Dedifferentiated amniotic fluid mesenchymal stem cell (primary cell): Measurements from ENCODE around the gene CAST.
"Not testable (repeated sequence)": the region's sequence is repeated elsewhere in the genome, so short reads cannot be mapped to it uniquely, and the experiment has no call there.

Experiments used
- DNase-seq: peaks from one replicate; pipeline ENCODE4 v3.0.0-alpha.2; 2016; ENCODE audit errors: extremely low spot score

Gene CAST

DNA sequence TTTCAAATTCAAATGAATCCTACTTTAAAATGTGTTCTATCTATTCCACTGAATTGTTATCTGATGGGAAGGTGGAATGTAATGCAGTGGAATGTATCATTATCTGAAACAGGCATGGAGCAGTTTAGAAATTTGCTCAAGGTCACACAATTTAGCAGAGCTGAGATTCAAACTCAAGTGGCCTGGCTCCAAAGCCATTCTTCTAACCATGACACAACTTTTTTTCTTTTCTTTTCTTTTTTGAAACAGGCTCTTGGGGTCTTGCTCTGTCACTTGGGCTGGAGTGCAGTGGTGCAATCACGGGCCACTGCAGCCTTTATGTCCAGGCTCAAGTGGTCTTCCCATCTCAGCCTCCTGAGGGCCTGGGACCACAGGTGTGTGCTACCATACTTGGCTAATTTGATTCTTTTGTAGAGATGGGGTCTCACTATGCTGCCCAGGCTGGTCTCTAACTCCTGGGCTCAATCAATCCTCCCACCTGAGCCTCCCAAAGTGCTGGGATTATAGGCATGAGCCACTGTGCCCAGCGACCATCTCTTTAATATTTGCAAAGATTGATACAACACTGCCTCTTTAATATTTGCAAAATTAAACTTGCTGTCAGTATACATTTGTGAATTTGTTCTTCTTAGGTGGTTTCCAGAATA, 50.0 kb downstream of the CAST start:
- no peak for DNase-seq

DNA sequence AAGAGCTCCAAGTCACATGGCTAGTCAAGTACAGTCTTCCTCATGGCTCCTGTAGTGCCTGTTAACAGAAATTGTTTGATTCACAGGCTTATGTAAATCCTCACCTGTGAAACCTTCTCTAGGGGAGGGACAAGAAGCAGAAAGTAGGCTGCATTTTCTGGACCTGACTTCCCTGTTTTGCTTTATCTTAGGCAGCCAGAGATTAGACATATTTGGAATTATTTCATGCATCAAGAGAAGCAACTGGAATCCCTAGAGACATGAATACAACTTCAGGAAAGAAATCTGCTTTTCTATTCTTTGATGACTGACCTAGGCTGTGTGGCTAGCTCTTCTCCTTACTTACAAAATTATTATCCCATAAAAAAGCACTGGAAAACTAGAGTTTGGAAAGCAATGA, 52.3 kb downstream of the CAST start:
- DNase-seq: no peak

DNA sequence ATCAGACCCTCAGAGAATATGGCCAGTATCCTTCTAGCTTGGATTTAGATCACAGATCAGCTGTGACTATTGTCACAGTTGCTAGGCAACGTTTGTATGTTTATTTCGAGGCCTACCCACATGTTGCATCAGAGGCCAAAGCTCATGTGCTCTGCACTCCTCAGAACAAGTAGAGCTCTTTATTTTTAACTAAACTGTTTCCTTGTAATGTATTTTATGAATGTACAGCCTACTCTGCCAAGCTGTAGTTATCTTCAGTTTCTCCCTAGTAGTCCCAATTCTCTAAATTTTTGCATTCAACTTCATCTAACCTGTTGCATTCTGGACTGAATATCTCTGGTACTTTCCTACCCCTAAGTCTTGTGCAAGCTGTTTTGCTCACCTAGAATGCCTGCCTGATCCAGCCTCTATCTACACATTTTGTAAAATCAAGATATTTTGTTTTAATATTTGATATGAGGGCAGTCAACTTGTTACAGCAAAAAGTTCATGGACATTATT, 52.8 kb downstream of the CAST start:
- DNase-seq: peak; percentile 80

DNA sequence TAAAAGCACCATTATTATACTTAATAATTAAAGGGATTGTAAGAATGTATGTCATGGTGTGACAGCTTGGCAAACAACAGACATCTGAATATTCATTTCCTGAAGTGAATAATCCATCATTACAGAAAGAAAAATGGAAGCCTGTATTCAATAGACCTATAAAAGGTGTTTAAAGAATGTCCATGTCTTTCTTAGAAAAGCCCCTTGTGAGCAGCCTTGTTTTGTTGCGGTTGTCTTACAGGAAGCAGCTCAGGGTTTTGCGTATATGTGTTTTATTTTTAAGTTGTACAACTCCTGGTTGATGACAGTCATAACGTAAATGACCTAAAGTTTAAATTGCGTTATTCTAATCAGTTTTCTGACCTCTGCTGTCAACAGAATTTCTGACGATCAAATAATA, 53.8 kb downstream of the CAST start:
- DNase-seq: no peak

DNA sequence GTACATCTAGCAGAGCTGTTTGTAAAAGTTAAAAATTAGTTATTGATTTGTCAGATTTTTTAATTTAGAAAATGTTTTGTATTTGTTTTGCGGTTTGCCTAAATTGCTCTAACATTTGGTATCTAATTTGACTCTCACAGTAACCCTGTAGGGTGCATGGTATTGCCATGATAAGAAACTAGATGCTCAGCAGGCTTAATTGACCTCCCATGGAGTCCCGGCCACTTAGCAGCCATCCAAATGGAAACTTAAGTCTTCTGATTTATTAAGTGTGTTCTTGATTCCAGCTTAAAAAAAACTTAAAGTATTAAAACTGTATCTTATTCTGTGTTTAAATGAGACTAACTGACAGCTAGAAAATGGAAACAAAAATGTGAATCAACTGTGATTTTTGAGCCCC, 54.5 kb downstream of the CAST start:
- no peak for DNase-seq

DNA sequence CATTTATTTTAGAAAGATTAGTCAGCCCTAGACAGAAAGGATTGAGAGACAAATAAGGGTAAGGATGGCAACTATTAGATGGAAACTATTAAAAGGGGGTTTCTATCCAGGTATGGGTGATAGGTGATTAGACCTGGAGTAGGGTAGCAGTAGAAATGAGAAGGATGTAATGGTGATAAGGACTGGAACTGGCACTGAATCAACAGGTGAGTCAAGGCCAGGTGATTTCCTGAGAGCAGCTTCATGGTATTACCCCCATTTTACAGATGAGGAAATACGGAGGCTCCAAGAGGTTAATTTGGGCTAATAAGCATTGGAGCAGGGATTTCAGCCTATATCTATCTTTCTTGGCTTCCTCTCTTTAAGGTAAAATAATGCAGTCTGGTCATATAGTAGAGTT, 55.7 kb downstream of the CAST start:
- no peak for DNase-seq

DNA sequence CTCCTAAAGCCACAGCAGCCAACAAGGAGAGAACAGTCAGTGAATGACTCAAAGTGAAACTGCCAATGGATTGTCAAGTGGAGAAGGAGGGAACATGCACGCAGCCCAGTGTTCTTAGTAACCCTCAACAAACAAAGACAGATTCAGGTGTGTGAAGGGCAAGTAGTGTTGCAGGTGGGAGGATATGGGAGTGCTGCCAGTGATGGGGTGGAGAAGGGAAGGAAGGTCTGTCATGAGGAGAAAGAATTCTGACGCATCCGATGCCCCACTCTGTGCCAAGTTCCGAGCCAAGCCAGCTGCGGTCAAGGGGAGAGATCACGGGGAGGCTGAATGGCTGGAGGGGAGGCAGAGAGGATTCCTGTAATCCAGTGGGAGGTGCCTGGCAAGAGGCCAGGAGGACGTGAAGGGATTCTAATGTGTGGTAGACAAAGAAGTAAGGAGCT, 56.5 kb downstream of the CAST start:
- no peak for DNase-seq

DNA sequence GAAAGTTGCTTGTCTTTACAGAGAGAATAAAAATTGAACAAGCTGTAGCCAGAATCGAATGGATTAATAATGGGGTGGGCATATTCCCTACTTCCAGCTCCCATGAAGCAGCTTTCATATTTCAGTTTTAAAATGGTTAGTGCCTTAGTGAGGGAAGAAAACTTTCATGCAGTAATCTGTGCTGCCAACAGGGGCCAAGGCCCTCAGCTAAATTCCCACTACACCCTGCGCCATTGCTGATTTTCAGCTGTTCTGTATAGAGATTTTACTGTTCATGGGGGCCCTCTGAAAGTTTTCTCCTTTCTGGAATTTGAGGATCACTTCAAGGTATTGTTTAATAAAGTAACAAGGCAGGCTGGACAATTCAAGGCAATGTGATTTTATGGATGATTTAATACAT, 58.2 kb downstream of the CAST start:
- no peak for DNase-seq

DNA sequence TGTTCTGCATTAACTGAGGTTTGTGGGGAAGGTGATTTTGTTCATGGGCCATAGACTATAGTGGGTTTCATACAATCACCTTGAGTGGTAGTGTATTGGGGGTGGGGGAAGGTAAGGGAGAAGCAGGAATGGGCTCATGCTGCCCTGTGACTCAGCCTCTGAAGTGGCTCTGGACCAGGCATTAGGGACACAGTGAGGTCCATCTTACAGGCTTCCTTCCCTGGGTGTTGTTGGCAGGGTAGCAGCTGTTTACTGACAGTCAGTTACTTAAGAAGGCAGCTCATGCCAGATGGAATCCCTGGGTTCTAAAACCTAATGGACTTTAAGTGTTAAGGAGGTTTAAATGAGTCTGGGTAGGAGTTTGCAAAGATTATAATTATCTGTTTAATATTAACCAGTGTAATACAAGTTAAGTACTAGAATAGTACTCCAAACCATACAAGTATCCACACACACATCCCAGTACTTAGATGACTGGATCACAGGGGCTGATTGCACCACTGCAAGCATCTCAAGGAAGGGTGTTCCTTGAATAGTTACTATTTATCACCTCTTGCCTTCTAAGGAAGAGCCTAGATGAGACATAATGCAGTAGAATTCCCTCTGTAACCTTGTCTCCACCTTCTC, 59.3 kb downstream of the CAST start:
- no peak for DNase-seq

DNA sequence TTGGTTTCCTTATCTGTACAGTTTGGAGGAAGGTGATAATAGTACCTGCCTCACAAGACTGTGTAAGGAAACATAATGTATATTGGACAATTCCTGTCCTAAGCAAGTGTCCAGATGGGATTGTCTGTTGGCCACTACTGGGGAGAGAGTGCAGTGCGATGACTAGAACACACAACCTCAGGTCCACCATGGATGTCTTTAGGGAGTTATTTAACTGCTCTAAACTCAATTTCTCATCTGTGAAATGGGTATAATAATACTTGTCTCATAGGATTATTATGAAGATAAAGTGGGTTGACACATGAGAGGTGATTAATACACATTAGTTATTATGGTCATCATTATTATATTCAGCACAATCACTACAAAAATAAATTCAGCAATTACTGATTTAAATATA, 63.1 kb downstream of the CAST start:
- DNase-seq: no peak

DNA sequence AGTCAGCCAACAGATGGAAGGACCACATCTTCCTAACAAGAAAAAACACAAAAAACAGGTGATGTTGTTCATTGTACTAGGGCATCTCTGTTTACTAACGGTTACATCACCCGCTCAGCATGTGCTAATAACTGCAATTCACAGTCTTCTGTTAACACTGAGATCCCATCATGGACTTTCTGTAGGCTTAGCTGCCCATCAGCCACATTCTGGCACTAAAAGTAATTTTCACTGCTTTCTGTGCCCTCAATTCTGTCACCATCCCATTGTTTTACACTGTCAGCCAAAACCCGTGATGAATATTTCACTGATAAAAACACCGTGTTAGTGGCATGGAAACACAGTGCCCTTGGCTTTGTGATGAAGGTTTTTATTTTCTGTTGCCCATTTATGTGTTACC, 64.6 kb downstream of the CAST start:
- no peak for DNase-seq

DNA sequence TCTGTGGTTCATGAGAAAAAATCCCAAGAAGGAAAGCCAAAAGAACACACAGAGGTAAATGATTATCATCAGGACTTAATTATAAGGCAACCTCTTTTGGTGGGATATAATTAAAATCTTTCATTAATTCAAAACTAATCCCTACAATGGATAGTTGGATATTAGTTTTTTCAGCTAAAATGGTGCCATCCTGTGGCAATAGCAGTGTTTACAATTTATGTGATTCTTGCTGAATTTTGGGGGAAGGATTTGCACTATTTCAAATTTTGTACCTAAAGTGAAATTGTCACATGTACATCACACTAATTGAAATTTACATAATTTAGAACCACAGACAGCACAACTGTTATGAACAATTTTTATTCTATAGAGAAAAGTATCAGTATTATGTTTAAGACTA, 67.0 kb downstream of the CAST start:
- no peak for DNase-seq

DNA sequence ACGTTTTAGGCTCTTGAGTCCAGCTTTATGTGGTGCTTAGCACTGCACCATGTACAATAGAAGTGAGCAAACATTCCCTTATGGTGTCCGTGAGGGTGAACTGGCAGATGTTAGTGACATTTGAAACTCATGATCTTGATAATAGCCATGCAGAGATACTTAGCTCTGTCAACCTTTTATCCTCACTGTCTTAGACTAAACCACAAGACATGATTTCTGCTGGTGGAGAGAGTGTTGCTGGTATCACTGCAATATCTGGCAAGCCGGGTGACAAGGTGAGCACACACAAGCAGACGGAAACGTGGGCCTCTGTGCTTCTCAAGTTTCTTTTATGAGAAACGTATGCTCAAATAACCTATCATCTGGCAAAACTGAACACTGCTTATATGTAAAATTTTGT, 68.4 kb downstream of the CAST start:
- no peak for DNase-seq

DNA sequence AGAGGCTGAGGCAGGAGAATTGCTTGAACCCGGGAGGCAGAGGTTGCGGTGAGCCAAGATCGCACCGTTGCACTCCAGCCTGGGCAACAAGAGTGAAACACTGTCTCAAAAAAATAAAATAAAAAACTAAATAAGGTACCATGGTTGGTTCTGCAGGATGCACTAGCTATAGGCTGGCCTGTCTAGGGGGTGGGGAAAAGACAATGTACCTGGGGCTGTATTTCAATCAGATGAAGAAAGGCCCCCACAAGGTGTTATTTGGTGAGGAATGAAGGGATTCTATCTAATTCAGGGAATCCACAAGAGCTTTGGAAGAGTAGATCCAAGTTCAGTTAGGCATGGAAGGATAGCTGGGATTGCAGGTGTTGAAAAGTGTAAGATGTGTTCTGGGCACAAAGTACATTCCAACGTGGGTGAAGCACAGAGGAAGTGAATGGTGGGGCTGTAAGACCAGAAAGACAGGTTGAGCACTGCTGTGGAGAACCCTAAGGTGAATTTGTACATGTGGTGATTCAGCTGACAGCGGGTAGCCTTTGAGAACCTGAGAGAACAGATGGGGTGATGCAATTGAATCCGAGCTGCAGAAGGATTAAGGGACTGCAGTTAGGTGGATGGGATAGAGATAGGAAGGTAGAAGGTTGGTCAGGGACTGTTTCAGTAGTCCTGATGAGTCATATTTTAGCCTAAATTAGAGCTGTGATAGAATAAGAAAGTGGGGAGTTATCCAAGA, 71.8 kb downstream of the CAST start:
- DNase-seq: no peak

DNA sequence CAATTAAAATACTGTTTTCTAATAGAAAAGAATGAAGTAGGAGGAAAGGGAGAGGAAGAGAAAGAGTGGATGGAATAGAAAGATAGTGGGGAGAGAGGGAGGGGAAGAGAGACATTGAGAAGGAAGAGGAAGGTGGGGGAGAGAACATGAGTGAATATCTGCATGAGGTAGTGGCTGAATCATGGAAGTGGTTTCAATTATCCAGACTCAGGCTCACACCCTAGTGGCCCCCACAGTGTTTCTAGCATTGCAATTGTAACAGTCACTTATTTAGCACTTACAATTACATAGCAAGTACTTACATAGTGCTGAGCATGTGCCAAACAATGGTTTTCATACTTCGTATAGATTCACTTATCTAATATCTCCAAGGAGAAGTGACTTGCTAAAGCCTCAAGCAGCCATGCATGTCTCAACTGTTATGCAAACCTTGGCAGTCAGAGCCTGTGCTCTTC, 72.7 kb downstream of the CAST start:
- DNase-seq: no peak

DNA sequence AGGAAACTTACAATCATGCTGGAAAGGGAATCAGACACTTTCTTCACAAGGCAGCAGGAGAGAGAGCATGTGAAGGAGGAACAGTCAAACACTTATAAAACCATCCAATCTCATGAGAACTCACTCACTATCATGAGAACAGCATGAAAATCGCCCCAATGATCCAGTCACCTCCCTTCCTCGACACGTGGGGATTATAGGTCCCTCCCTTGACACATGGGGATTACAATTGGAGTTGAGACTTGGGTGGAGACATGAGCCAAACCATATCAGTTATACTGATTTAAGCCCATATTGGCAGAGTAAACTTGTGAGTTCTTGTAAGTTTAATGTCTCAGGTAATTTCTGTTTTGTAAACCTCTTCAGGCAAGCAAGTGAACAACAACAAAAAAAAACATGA, 74.8 kb downstream of the CAST start:
- DNase-seq: no peak

DNA sequence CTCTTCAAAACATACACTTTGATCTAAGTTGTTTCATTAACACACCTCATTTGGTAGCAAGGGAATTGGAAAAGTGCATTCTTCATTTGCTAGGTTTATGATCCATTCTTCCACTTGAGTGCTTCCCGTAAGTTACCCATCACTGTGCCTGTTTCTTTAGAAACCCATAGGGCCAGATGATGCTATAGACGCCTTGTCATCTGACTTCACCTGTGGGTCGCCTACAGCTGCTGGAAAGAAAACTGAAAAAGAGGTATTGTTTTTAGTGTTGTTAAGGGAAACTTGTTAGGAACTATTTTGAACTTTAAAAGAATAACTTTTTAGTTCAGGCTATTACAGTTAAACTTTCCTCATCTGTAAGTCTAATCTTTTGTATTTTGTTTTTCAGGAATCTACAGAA, 78.9 kb downstream of the CAST start:
- DNase-seq: no peak

DNA sequence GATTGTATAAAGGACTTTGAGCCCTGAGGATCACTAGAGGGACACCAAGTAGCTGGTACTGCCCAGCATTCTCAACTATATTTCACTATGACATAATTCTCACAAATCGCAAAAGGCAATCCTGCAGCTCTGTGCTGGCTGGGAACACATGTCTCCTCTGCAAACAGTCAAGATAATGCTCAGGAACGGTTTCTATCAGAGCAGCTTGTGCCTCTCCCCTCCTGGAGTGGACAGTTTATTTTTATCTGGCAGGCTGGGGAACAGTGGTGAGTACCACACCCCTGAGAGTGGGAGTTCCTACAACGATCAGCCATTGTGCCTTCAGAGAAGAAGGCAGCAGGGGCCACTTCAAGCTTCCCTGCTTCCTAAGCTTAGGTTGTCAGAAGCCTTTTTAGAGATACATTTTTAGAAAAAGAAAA, 79.7 kb downstream of the CAST start:
- no peak for DNase-seq

DNA sequence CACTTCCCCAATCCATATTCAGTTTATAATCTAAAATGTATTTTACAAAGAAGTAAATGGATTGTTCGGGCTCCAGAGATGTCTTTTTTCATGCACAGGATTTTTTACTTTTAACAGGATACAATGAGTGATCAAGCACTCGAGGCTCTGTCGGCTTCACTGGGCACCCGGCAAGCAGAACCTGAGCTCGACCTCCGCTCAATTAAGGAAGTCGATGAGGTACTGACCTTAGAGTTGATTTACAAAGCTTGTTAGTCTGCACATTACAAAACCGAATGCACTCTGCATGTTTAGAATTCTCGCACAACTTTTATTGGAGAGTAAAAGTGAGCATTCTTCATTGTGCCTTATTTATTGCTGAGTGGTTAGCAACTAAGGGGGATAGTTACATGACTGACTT, 80.4 kb downstream of the CAST start:
- DNase-seq: no peak

DNA sequence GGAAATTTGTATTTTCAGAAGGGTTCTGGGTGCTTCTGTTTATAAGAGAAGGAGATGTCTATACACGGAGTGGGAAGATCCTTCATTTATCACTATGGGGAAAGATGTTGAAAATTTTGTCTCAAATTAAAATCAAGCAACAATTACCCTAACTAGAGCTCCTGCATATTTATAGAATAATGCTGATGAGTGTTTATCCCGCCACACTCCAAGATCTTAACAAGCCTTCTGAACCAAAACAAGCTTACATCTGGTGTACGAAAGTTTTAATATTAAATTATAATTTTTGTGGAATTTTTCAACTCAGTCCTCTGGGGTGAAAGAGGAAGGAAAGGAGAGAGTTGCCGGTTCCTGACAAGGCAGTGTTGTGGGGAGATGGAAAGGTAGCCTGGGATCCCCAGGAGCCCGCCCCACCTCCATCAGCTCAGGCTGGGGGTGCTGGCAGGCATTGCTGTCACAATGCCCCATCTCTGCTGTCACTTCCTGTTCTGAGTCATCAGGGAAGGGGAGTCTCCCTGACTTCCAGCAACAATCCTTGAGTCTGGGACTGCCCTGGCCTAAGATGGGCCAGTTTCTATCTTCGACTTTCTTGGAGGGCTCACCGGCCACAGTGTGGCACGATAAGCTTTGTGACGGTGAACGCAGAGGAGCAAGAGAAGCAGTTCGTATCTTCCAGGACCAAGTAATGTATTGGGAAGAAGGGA, 81.0 kb downstream of the CAST start:
- DNase-seq: no peak

DNA sequence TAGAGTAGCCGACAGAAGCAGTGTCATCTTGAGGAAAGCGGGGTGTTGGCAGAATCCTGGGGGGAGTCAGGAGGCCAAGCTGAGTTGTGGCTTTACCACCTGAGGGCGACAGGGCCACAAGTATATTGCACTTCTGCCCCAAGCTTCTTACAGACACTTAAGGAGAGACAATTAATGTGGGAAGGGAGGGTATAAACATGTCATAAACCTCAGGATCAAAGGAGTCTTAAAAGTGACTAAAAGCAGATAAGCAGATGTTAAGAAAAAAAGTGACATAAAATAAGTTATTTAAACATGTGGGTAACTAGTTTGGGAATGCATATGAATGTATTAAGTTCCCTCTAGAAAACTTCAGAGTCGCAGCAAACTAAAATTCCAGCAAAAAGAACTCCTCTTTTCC, 81.6 kb downstream of the CAST start:
- DNase-seq: no peak

DNA sequence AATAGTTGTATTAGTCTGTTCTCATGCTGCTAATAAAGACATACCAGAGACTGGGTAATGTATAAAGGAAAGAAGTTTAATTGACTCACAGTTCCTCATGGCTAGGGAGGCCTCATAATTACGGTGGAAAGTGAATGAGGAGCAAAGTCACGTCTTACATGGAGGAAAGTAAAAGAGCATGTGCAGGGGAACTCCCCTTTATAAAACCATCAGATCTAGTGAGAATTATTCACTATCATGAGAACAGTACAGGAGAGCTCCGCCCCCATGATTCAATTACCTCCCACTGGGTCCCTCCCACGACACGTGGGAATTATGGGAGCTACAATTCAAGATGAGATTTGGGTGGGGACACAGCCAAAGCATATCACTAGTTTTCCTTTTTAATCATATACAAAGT, 82.0 kb downstream of the CAST start:
- DNase-seq: not testable (repeated sequence)
